Measurements from ENCODE around the gene MXI1. TPM values are rescaled to one million over a fixed set of nuclear protein-coding genes. Genes with fewer than 3 reads are reported as not detected.
A peak's percentile ranks its signal among the peaks of the same experiment; 100 is the strongest.

MXI1 gene
- total RNA-seq, 1 donor from 2014 or later: 31.5 TPM

- no peak overlapping the region for H3K27ac ChIP-seq (ENCODE audit: low read depth, low read length)
- H3K36me3 Mint-ChIP-seq (ENCODE audit: low read depth, unreplicated experiment): peaks cover 3% of the 10 kb centered on the region
- FAIRE-seq (no peak), DNase-seq (ENCODE audit: low read depth) (no peak)
- H3K9me3 ChIP-seq (ENCODE audit: insufficient read depth, low read depth, low read length): no peaks in the 10 kb centered on the region
- H3K9me3 Mint-ChIP-seq (ENCODE audit: unreplicated experiment): no peaks in the 10 kb centered on the region
- H3K27me3 Mint-ChIP-seq (ENCODE audit: low read depth, unreplicated experiment): no peaks in the 10 kb centered on the region
- H3K27ac Mint-ChIP-seq (ENCODE audit: unreplicated experiment): peak overlapping the region; percentile 89
- H3K36me3 ChIP-seq (ENCODE audit: insufficient read depth, low read length): no peaks in the 10 kb centered on the region
- H3K9ac ChIP-seq (ENCODE audit: low read length): peak overlapping the region; percentile 60
- no peaks in the 10 kb centered on the region for H3K79me2 ChIP-seq (ENCODE audit: insufficient read depth, low read length)
- H2AFZ ChIP-seq (ENCODE audit: low read depth, low read length): peak overlapping the region; percentile 65
- H3K4me1 Mint-ChIP-seq (ENCODE audit: low read depth, unreplicated experiment): peaks cover 21% of the 10 kb centered on the region
- peak overlapping the region; percentile 59 for H3K4me3 ChIP-seq (ENCODE audit: insufficient read depth, low read depth, low read length)
- H3K4me2 ChIP-seq (ENCODE audit: low read length): peak overlapping the region; percentile 85
- TF ChIP-seq EZH2 (IDR thresholded peaks at IDR 0.05; ENCODE audit: insufficient read depth, low read length) (no peak), CTCF (IDR thresholded peaks at IDR 0.05; ENCODE audit: insufficient read depth, low read depth, low read length) (no peak)
- peak overlapping the region; percentile 91 for H3K4me3 Mint-ChIP-seq (ENCODE audit: unreplicated experiment)
- no peaks in the 10 kb centered on the region for H4K20me1 ChIP-seq (ENCODE audit: insufficient read depth, low read length)
- peaks cover 8% of the 10 kb centered on the region for H3K4me1 ChIP-seq (ENCODE audit: insufficient read depth, low read length)
- H3K27me3 ChIP-seq (ENCODE audit: insufficient read depth, low read length): no peaks in the 10 kb centered on the region
Observed at GRCh38 chr10:110226926-110227641, 19.7 kb downstream of the MXI1 start.

- H3K27ac Mint-ChIP-seq (ENCODE audit: unreplicated experiment): no peak overlapping the region
- peaks cover 12% of the 10 kb centered on the region for H3K4me1 Mint-ChIP-seq (ENCODE audit: low read depth, unreplicated experiment)
- H3K27me3 ChIP-seq (ENCODE audit: insufficient read depth, low read length): no peaks in the 10 kb centered on the region
- no peak overlapping the region for H2AFZ ChIP-seq (ENCODE audit: low read depth, low read length)
- no peak for TF ChIP-seq EZH2 (IDR thresholded peaks at IDR 0.05; ENCODE audit: insufficient read depth, low read length)
- no peak for TF ChIP-seq CTCF (IDR thresholded peaks at IDR 0.05; ENCODE audit: insufficient read depth, low read depth, low read length)
- no peaks in the 10 kb centered on the region for H3K36me3 ChIP-seq (ENCODE audit: insufficient read depth, low read length)
- FAIRE-seq (no peak), DNase-seq (ENCODE audit: low read depth) (no peak)
- H3K4me3 ChIP-seq (ENCODE audit: insufficient read depth, low read depth, low read length): no peak overlapping the region
- peaks cover 5% of the 10 kb centered on the region for H3K36me3 Mint-ChIP-seq (ENCODE audit: low read depth, unreplicated experiment)
- no peak overlapping the region for H3K9ac ChIP-seq (ENCODE audit: low read length)
- H3K79me2 ChIP-seq (ENCODE audit: insufficient read depth, low read length): no peaks in the 10 kb centered on the region
- H3K9me3 ChIP-seq (ENCODE audit: insufficient read depth, low read depth, low read length): no peaks in the 10 kb centered on the region
- no peaks in the 10 kb centered on the region for H4K20me1 ChIP-seq (ENCODE audit: insufficient read depth, low read length)
- no peak overlapping the region for H3K27ac ChIP-seq (ENCODE audit: low read depth, low read length)
- H3K27me3 Mint-ChIP-seq (ENCODE audit: low read depth, unreplicated experiment): no peaks in the 10 kb centered on the region
- H3K9me3 Mint-ChIP-seq (ENCODE audit: unreplicated experiment): no peaks in the 10 kb centered on the region
- H3K4me1 ChIP-seq (ENCODE audit: insufficient read depth, low read length): peaks cover 4% of the 10 kb centered on the region
- H3K4me2 ChIP-seq (ENCODE audit: low read length): peak overlapping the region; percentile 85
- H3K4me3 Mint-ChIP-seq (ENCODE audit: unreplicated experiment): peak overlapping the region; percentile 91
Observed at GRCh38 chr10:110228066-110228465, 20.7 kb downstream of the MXI1 start.

- Histone ChIP-seq H4K20me1 (ENCODE audit: insufficient read depth, low read length) (no peaks in the 10 kb centered on the region), H3K4me2 (ENCODE audit: low read length) (no peak overlapping the region), H3K4me3 (ENCODE audit: insufficient read depth, low read depth, low read length) (no peak overlapping the region), H3K27me3 (ENCODE audit: insufficient read depth, low read length) (no peaks in the 10 kb centered on the region), H3K9ac (ENCODE audit: low read length) (no peak overlapping the region), H3K36me3 (ENCODE audit: insufficient read depth, low read length) (no peaks in the 10 kb centered on the region), H3K27ac (ENCODE audit: low read depth, low read length) (no peak overlapping the region), H3K4me1 (ENCODE audit: insufficient read depth, low read length) (peaks cover 4% of the 10 kb centered on the region), H2AFZ (ENCODE audit: low read depth, low read length) (no peak overlapping the region), H3K9me3 (ENCODE audit: insufficient read depth, low read depth, low read length) (no peaks in the 10 kb centered on the region), H3K79me2 (ENCODE audit: insufficient read depth, low read length) (no peaks in the 10 kb centered on the region)
- H3K9me3 Mint-ChIP-seq (ENCODE audit: unreplicated experiment): no peaks in the 10 kb centered on the region
- H3K4me3 Mint-ChIP-seq (ENCODE audit: unreplicated experiment): no peak overlapping the region
- no peaks in the 10 kb centered on the region for H3K27me3 Mint-ChIP-seq (ENCODE audit: low read depth, unreplicated experiment)
- FAIRE-seq (no peak), DNase-seq (ENCODE audit: low read depth) (no peak)
- TF ChIP-seq CTCF (IDR thresholded peaks at IDR 0.05; ENCODE audit: insufficient read depth, low read depth, low read length) (no peak), EZH2 (IDR thresholded peaks at IDR 0.05; ENCODE audit: insufficient read depth, low read length) (no peak)
- no peak overlapping the region for H3K27ac Mint-ChIP-seq (ENCODE audit: unreplicated experiment)
- peaks cover 10% of the 10 kb centered on the region for H3K4me1 Mint-ChIP-seq (ENCODE audit: low read depth, unreplicated experiment)
- peaks cover 5% of the 10 kb centered on the region for H3K36me3 Mint-ChIP-seq (ENCODE audit: low read depth, unreplicated experiment)
Observed at GRCh38 chr10:110229155-110229554, 21.8 kb downstream of the MXI1 start.
